D721Med (cell line): ENCODE data around the gene GALR2.
A peak's percentile ranks its signal among the peaks of the same experiment; 100 is the strongest.

Source experiments
- DNase-seq: peaks from one replicate; pipeline ENCODE4 v3.0.0; 2011; ENCODE audit warnings: low spot score; ENCODE audit not compliant: insufficient read length
- FAIRE-seq: peaks from 2 replicates; lab custom pipeline; 2011; peaks lifted over from hg19 to GRCh38; lab: Jason Lieb, UNC
- CTCF ChIP-seq: IDR thresholded peaks from 2 replicates; pipeline ENCODE4 v1.5.1; 2012; ENCODE audit warnings: mild to moderate bottlenecking, control low read depth; ENCODE audit not compliant: insufficient read depth; ENCODE audit errors: missing control alignments

Gene GALR2

DNA sequence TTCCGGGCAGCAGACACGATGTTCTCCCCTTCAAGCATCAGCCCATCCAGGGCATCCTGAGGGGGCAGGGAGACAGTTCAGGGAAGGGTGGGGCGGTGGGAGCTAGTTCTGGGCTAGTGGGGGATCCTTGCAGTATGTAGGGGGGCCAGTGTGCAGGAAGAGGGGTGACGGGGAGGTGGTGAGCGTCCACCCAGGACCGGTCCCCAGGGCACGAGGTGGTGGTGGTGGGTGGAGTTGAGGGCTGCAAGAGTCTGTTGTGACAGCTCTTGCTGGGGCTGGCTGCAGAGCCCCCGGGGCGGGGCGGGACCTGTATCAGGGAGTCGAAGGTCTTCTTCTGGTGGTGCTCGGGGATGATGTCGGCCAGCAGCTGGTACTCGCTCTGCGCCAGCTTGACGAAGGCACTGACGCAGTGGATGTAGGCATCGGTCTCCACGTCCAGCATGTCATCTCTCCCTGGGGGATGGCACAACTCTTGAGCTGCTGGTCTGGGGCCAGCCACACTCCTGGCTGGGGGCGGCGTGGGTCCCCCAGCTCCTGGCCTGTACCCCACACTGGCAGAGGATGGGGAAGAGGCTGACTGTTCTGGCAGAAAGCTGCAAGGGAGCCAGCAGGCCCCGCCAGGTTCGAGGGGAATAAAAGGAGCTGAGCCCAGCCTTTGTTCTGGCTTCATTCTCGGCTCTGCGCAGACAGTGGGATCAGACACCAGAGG, 14.4 kb downstream of the GALR2 start:
- DNase-seq, result peak; percentile 12
- FAIRE-seq, result no peak
- no peak for TF ChIP-seq CTCF

DNA sequence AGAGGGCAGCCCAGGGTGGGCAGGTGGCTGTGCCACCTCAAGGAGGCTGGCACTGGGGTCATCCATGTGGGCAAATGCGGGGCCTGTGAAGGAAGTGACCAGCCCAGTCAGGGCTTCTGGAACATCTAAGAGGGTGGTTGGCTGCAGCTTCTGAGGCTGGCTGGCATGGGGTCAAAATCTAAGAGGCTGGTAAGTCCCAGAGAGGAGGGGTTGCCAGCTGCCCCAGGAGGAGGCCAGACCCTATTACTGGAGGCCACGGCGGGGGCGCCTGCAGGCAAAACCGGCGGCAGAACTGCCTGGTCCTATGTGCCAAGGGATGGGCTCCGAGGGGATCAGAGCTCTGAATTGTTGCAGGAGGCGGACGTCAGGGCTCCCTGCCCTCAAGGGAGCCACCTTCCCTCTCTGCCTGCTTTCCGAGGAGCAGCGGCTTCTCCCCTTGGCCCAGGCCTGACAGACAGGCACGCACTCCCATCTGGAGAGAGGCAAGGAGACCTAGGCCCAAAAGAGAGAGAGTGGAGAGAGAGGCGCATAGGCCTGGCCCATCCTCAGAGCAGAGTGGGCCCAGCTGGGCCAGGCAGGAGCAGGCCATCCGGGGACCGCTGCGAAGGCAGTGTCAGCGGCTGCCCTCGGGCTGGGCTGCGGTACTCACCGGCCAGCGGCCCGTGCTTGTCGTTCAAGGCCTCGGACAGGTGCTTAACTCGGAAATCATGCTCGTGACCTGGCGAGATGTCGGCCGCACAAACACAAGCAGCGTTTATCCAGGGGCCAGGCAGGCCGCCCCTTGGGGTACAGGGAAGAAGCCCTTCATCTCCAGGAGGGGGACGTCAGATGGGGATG, 15.3 kb downstream of the GALR2 start:
- TF ChIP-seq CTCF, result no peak
- FAIRE-seq (no peak), DNase-seq (peak; percentile 11)

DNA sequence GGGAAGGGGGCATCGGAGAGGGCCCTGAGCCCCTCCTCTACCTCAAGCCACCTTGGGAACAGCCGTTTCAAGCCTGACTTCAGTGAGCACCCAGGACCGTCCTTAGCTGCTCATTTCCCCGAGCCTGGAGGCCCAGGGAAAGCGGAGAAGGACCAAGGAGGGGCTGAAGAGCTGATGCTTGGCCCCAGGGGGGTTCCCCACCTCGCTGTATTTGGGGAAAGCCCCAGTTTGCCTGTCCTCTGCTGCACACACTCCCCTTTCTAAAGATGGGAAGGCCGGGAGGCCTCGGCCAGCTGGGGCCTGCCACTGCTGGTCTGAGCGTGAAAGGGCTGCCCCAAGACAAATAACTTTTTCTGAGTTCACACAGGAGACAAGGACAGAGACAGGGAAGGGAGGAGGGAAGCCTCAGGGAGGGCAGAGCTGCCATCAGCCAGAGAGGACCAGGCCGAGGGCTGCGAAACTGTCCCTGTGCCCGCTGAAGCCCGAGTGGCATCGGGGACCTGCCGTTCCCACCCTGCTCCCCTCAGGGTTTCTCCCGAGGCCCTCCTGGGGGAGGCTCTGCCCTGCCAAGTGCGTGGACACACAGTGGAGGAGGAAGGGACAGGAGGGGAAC, 16.0 kb downstream of the GALR2 start:
- no peak for FAIRE-seq
- TF ChIP-seq CTCF, result no peak

GRCh38 chr17:76091526-76092286, 17.1 kb downstream of the GALR2 start:
- no peak for FAIRE-seq
- TF ChIP-seq CTCF, result no peak
- DNase-seq, result peak; percentile 5

More for the DNA sequence above, 16.0 kb downstream of the GALR2 start:
- DNase-seq, result peak; percentile 2

GRCh38 chr17:76092526-76093413, 18.2 kb downstream of the GALR2 start:
- DNase-seq (peak; percentile 7), FAIRE-seq (no peak)
- TF ChIP-seq CTCF, result no peak

DNA sequence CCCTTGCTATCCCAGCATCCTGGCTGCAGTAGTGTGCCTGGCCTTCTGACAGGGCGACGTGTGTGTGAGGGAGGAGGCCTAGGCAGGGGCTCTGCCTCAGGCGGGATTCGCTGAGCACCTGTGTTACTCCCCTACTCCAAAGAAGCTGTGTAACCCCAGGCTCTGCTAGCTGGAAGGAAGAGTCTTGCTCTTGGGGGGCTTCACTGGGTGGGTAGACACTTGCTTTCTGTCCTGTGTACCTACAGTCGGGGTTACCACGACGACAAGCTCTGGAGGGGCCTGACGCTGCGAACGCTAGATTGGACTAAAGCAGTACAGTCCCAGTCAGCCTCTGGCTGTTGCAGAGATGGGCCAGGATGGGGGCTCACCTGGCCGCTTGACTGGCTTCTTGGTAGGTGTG, 19.5 kb downstream of the GALR2 start:
- peak; percentile 7 for DNase-seq
- TF ChIP-seq CTCF, result no peak
- FAIRE-seq, result no peak
